H9 (cell line): ENCODE measurements around the gene B9D1. TPM values are rescaled to one million over a fixed set of nuclear protein-coding genes. Genes with fewer than 3 reads are reported as not detected.

Experiments
- DNase-seq: peaks from one replicate; pipeline ENCODE4 v3.0.0-alpha.2; 2017
- H2AFZ ChIP-seq: one replicate; pipeline ENCODE4 v1.6.1; 2013; ENCODE audit warnings: mild to moderate bottlenecking, low read length, control low read depth, moderate library complexity
- H2AK5ac ChIP-seq: 2 replicates; pipeline ENCODE4 v1.6.1; 2013; ENCODE audit warnings: low read length, control low read depth, mixed read lengths; ENCODE audit not compliant: insufficient read length
- H2BK120ac ChIP-seq: one replicate; pipeline ENCODE4 v1.6.1; 2013; ENCODE audit warnings: low read depth, mild to moderate bottlenecking, low read length, control low read depth, inconsistent platforms; ENCODE audit not compliant: poor library complexity, severe bottlenecking
- H2BK12ac ChIP-seq: 2 replicates; pipeline ENCODE4 v1.6.1; 2013; ENCODE audit warnings: low read length, control low read depth, mixed read lengths, low read depth; ENCODE audit not compliant: insufficient read length
- H2BK15ac ChIP-seq: 2 replicates; pipeline ENCODE4 v1.6.1; 2013; ENCODE audit warnings: low read depth, low read length, control low read depth
- H2BK20ac ChIP-seq: one replicate; pipeline ENCODE4 v1.6.1; 2013; ENCODE audit warnings: low read depth, mild to moderate bottlenecking, low read length, control low read depth, inconsistent platforms; ENCODE audit not compliant: poor library complexity, severe bottlenecking
- H2BK5ac ChIP-seq: 2 replicates; pipeline ENCODE4 v1.6.1; 2013; ENCODE audit warnings: low read length, control low read depth, mixed read lengths; ENCODE audit not compliant: insufficient read length
- H3K14ac ChIP-seq: 2 replicates; pipeline ENCODE4 v1.6.1; 2013; ENCODE audit warnings: low read length, control low read depth; ENCODE audit not compliant: insufficient read depth
- H3K18ac ChIP-seq: 2 replicates; pipeline ENCODE4 v1.6.1; 2013; ENCODE audit warnings: low read depth, mild to moderate bottlenecking, mixed read lengths, low read length, control low read depth; ENCODE audit not compliant: insufficient read length
- H3K23ac ChIP-seq: 2 replicates; pipeline ENCODE4 v1.6.1; 2013; ENCODE audit warnings: low read length, control low read depth, mixed read lengths, low read depth; ENCODE audit not compliant: insufficient read length
- H3K23me2 ChIP-seq: 2 replicates; pipeline ENCODE4 v1.6.1; 2013; ENCODE audit warnings: low read depth, mild to moderate bottlenecking, mixed read lengths, low read length, control low read depth; ENCODE audit not compliant: insufficient read length, poor library complexity, severe bottlenecking
- H3K27ac ChIP-seq: 2 replicates; pipeline ENCODE4 v1.5.1; 2013; ENCODE audit warnings: low read length, control low read depth, mixed read lengths, low read depth; ENCODE audit not compliant: insufficient read length
- H3K27me3 ChIP-seq: 2 replicates; pipeline ENCODE4 v1.6.1; 2013; ENCODE audit warnings: low read length, control low read depth, inconsistent platforms; ENCODE audit not compliant: insufficient read depth
- H3K4ac ChIP-seq: 2 replicates; pipeline ENCODE4 v1.6.1; 2013; ENCODE audit warnings: low read depth, mild to moderate bottlenecking, control low read depth, inconsistent platforms, low read length, moderate library complexity
- H3K4me1 ChIP-seq: 2 replicates; pipeline ENCODE4 v1.6.1; 2013; ENCODE audit warnings: low read length, control low read depth, inconsistent platforms; ENCODE audit not compliant: insufficient read depth
- H3K4me2 ChIP-seq: 2 replicates; pipeline ENCODE4 v1.6.1; 2013; ENCODE audit warnings: low read length, control low read depth, mixed read lengths; ENCODE audit not compliant: insufficient read length, insufficient read depth
- H3K56ac ChIP-seq: 2 replicates; pipeline ENCODE4 v1.6.1; 2013; ENCODE audit warnings: low read depth, mild to moderate bottlenecking, mixed read lengths, low read length, control low read depth; ENCODE audit not compliant: insufficient read length
- H3K79me1 ChIP-seq: 2 replicates; pipeline ENCODE4 v1.6.1; 2013; ENCODE audit warnings: low read depth, mild to moderate bottlenecking, moderate library complexity, low read length, control low read depth, inconsistent platforms; ENCODE audit not compliant: insufficient read depth, poor library complexity, severe bottlenecking
- H3K79me2 ChIP-seq: 2 replicates; pipeline ENCODE4 v1.6.1; 2013; ENCODE audit warnings: low read length, control low read depth, inconsistent platforms; ENCODE audit not compliant: insufficient read depth
- H3K9ac ChIP-seq: 2 replicates; pipeline ENCODE4 v1.6.1; 2013; ENCODE audit warnings: low read length, control low read depth, mixed read lengths; ENCODE audit not compliant: insufficient read length; ENCODE audit errors: extremely low read depth
- H3K9me3 ChIP-seq: one replicate; pipeline ENCODE4 v1.6.1; 2013; ENCODE audit warnings: low read depth, low read length, inconsistent platforms; ENCODE audit not compliant: control insufficient read depth
- H3T11ph ChIP-seq: one replicate; pipeline ENCODE4 v1.6.1; 2013; ENCODE audit warnings: mild to moderate bottlenecking, low read length, control low read depth, inconsistent platforms
- H4K20me1 ChIP-seq: one replicate; pipeline ENCODE4 v1.6.1; 2013; ENCODE audit not compliant: control insufficient read depth, insufficient read length, insufficient read depth
- H4K5ac ChIP-seq: 2 replicates; pipeline ENCODE4 v1.6.1; 2013; ENCODE audit warnings: low read depth, mild to moderate bottlenecking, mixed read lengths, low read length, control low read depth; ENCODE audit not compliant: insufficient read length
- H4K8ac ChIP-seq: replicated peaks from 2 replicates; pipeline ENCODE4 v1.6.1; 2013; ENCODE audit warnings: low read length, control low read depth, mixed read lengths, low read depth; ENCODE audit not compliant: insufficient read length
- H4K91ac ChIP-seq: 2 replicates; pipeline ENCODE4 v1.6.1; 2013; ENCODE audit warnings: low read depth, mild to moderate bottlenecking, moderate library complexity, mixed read lengths, low read length, control low read depth; ENCODE audit not compliant: insufficient read length
- H3K27ac Mint-ChIP-seq, 3 experiments: 2 replicates in 2 of 3; 3 replicates in 1 of 3; pipeline ENCODE4 v1.8.0; 2020 to 2021; ENCODE audit warnings: mixed read lengths in 3 of 3, mild to moderate bottlenecking in 1 of 3, moderate library complexity in 1 of 3
- H3K27me3 Mint-ChIP-seq: 2 replicates; pipeline ENCODE4 v1.8.0; 2021; ENCODE audit warnings: low read depth, mild to moderate bottlenecking, moderate library complexity, mixed read lengths
- H3K36me3 Mint-ChIP-seq, 3 experiments: 2 replicates in 2 of 3; 3 replicates in 1 of 3; pipeline ENCODE4 v1.8.0; 2020 to 2021; ENCODE audit warnings: low read depth in 3 of 3, mixed read lengths in 3 of 3; ENCODE audit not compliant: insufficient read depth in 1 of 3
- H3K4me1 Mint-ChIP-seq, 2 experiments: 2 replicates each; pipeline ENCODE4 v1.8.0; 2020; ENCODE audit warnings: mixed read lengths in 2 of 2
- H3K4me3 Mint-ChIP-seq, 2 experiments: 2 replicates in 1 of 2; 3 replicates in 1 of 2; pipeline ENCODE4 v1.8.0; 2020 to 2021; ENCODE audit warnings: mild to moderate bottlenecking in 2 of 2, mixed read lengths in 2 of 2, moderate library complexity in 1 of 2
- H3K9me3 Mint-ChIP-seq, 2 experiments: 2 replicates in 1 of 2; 3 replicates in 1 of 2; pipeline ENCODE4 v1.8.0; 2020; ENCODE audit warnings: mild to moderate bottlenecking in 2 of 2, mixed read lengths in 2 of 2, moderate library complexity in 1 of 2
- CTCF ChIP-seq: fragments of 200-600 bp; sonication (generic); conservative IDR thresholded peaks from 3 replicates; pipeline ENCODE4 v1.8.0; 2021; ENCODE audit warnings: antibody characterized with exemption, mild to moderate bottlenecking
- WGBS: extraction: QIAGEN DNeasy Blood & Tissue Kit; methylation state at CpG from one replicate; pipeline ENCODE4 v1.1.7; 2013; ENCODE audit warnings: missing lambda C conversion rate, low lambda C conversion rate, mixed read lengths; ENCODE audit not compliant: insufficient read length; ENCODE audit errors: extremely low coverage; 5-methylcytosine and 5-hydroxymethylcytosine counted together
- total RNA-seq: library from RNA; stranded (reverse); gene quantifications from 2 replicates; pipeline ENCODE4 v1.2.1, GENCODE V29; 2021

The B9D1 gene
- total RNA-seq, 1 experiment from 2014 or later: 30.4 TPM

GRCh38 chr17:19359151-19359550, 3.4 kb downstream of the B9D1 start:
- Histone ChIP-seq H3K18ac (no peak overlapping the region), H2BK12ac (no peak overlapping the region), H3K4me2 (no peak overlapping the region), H3K27me3 (no peaks in the 10 kb centered on the region), H2BK15ac (no peak overlapping the region), H2AK5ac (no peak overlapping the region), H3K4me1 (no peaks in the 10 kb centered on the region), H3K4ac (no peak overlapping the region), H3K79me1 (no peaks in the 10 kb centered on the region), H3K23ac (no peak overlapping the region), H4K20me1 (no peaks in the 10 kb centered on the region), H3K14ac (no peak overlapping the region), H4K8ac (no peak overlapping the region), H3T11ph (no peak overlapping the region), H2BK120ac (no peak overlapping the region), H3K79me2 (0 out of 2 replicates have a peak, but pooled peaks cover 2% of the 10 kb centered on the region), H4K91ac (no peak overlapping the region), H3K27ac (no peak overlapping the region), H2BK5ac (no peak overlapping the region), H3K9ac (no peak overlapping the region), H3K9me3 (no peaks in the 10 kb centered on the region), H2BK20ac (no peak overlapping the region), H4K5ac (no peak overlapping the region), H3K23me2 (no peaks in the 10 kb centered on the region), H2AFZ (no peak overlapping the region), H3K56ac (no peak overlapping the region)
- DNase-seq: no peak
- Mint-ChIP-seq H3K27me3 (peaks cover 5% of the 10 kb centered on the region; the same call in 1 of the 2 replicates), H3K4me1 (peaks cover 17 to 18% of the 10 kb centered on the region in 2 experiments), H3K4me3 (no peak overlapping the region), H3K27ac (no peak overlapping the region), H3K9me3 (no peaks in the 10 kb centered on the region), H3K36me3 (peaks cover 9 to 35% (median 31%) of the 10 kb centered on the region in 3 experiments; a peak in 6 of 7 replicates)
- TF ChIP-seq CTCF: no peak
- WGBS: no CpG with 5 or more reads among the region's 7 CpGs
